A673 (cell line): ENCODE data around the gene NSD1.

Experiments
- CTCF ChIP-seq: fragments of 300-800, 200-600 bp; sonication (generic); conservative IDR thresholded peaks from 2 replicates; pipeline ENCODE4 v1.5.1; 2017; ENCODE audit warnings: low read depth, mild to moderate bottlenecking, antibody characterized with exemption, low read length, moderate library complexity, mixed read lengths
- EZH2 ChIP-seq: fragments of 200-600 bp; sonication (generic); IDR thresholded peaks from 2 replicates; pipeline ENCODE4 v1.6.1; 2017; ENCODE audit warnings: borderline replicate concordance, low read depth, mild to moderate bottlenecking, mixed read lengths, antibody characterized with exemption, low read length; ENCODE audit not compliant: poor library complexity, severe bottlenecking

GRCh38 chr5:177183142-177183541 is 49.6 kb downstream of the NSD1 start:
- TF ChIP-seq CTCF (no peak), EZH2 (no peak)
